Activated CD4-positive, alpha-beta T cell treated with anti-CD3 and anti-CD28 coated beads, Interleukin-2, amount 50 U/mL, for 16 hours (primary cell): ENCODE measurements around the gene BCR.
"Not testable (repeated sequence)": the region's sequence is repeated elsewhere in the genome, so short reads cannot be mapped to it uniquely, and the experiment has no call there.

Experiments
- DNase-seq: peaks from one replicate; pipeline ENCODE4 v3.0.0-alpha.2; 2020

Gene BCR

DNA sequence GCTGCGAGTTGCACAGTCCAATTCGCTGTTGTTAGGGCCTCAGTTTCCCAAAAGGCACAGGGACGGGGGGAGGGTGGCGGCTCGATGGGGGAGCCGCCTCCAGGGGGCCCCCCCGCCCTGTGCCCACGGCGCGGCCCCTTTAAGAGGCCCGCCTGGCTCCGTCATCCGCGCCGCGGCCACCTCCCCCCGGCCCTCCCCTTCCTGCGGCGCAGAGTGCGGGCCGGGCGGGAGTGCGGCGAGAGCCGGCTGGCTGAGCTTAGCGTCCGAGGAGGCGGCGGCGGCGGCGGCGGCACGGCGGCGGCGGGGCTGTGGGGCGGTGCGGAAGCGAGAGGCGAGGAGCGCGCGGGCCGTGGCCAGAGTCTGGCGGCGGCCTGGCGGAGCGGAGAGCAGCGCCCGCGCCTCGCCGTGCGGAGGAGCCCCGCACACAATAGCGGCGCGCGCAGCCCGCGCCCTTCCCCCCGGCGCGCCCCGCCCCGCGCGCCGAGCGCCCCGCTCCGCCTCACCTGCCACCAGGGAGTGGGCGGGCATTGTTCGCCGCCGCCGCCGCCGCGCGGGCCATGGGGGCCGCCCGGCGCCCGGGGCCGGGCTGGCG is at the start of gene BCR:
Gene BCR, plus strand, starts transcription at position 209 of the 592 bp plus-strand sequence. CDS start 452 bp downstream, outside the sequence.
- DNase-seq: peak; percentile 58

DNA sequence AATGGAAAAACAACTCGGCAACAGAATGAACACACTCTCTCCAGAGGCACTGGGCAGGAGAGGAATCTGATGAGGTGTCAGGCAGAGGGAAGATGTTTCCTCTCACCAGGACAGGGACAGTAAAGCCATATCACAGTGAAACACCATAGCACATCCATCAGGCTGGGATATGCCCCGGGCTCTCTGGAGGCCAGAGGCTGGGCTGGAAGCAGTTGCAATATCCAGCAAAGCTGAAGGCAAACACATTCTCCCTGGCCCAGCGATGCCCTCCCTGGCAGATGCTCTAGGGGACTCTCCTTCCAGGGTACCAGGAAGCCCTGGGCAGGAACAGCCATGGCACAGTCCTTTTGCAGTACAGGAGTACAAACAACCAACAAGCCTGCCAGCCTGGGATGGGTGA is 49.6 kb upstream of the BCR start:
- no peak for DNase-seq

DNA sequence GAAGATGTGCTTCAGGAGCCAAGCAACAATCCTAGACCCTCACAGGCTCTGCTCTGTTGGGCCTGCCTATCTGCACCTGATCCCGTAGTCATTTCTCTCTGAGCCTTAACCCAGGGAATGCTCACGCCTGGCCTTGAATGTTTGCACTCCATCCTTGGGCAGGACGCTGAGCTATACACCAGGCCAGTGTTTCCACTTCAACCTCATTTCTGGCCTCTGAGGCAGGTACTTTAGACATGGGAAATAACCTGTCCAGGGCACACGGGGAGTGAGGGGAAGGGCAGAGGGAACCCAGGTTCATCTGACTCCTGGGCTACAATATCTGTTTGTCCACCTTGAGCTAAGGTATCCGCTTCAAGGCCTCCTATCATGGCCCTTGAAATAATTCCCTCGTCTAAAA is 48.4 kb upstream of the BCR start:
- DNase-seq: no peak

DNA sequence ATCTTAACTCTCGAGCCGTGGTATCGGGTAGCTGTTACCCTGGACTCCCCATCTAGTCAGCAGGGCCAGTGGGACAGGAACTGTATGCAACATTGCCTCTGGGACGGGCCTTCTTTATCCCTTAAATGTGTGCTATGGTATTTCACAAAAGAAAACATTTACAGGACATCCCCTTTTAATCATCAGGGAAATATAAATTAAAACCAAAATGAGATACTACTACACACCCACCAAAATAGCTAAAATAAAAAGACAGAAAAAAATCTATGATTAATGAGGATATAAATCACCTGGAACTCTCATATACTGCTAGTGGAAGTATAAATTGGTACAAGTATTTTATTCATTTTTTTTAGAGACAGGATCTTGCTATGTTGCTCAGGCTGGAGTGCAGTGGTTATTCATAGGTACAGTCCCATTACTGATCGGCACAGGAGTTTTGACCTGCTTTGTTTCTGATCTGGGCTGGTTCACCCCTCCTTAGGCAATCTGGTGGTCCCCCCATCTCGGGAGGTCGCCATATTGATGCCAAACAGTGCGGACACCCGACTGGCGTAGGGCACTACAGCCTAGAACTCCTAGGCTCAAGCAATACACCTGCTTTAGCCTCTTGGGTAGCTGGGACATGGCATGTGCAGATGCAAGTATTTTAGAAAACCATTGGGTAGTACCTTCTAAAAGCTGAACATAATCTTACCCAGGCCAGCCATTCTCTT is 47.8 kb upstream of the BCR start:
- no peak for DNase-seq

DNA sequence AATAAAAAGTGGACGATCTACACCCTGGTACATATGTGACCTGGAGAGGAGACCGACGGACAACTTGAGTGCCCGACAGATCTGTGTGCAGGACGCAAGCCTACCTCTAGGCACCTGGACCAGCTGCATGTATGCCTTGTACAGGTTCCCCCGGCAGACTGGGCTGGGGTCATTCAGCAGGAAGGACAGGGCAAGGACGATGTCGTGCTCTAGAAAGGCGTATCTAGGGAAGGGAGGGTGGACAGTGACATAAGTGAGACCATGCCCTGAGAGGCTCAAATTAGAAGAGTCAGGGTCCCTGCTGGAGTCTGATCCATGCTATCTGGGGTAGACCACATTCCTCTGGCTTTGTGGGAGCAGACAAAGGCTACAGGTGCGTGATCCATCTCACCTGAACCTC is 46.4 kb upstream of the BCR start:
- DNase-seq: no peak

DNA sequence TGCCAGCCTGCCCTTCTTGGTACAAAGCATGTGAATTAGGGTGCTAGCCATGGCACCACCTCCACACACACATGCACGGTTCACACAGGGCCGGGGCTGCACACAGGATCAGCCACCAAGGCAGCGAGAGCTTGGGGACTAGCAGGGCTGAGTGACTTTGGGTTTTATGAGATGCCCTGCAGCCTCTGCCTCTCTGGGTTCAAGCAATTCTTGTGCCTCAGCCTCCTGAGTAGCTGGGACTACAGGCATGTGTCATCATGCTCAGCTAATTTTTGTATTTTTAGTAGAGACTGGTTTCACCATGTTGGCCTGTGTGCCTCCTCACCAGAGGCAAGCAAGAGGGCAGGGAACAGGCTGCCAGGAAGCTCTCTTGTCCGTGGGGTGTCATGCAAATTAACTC is 43.3 kb upstream of the BCR start:
- not testable (repeated sequence) for DNase-seq

DNA sequence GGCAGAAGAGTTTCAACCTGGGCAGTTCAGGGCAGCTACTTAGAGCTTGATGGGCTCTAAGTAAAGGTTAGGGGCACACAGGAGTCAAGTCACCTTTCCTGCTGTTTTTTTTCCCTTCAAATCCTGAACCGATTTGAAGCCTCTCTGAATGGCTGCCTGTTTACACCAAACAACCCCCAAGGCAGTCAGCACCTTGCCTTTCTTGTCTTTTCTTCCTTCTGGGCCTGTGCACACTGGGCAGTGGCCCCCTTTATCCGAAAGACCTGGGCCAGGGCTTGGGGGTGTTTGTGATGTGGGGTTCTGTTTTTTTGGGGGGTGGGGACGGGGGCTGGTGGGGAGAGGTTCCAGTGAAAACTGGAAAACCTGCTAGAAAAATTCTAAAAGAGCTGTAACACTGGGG is 42.8 kb upstream of the BCR start:
- no peak for DNase-seq

DNA sequence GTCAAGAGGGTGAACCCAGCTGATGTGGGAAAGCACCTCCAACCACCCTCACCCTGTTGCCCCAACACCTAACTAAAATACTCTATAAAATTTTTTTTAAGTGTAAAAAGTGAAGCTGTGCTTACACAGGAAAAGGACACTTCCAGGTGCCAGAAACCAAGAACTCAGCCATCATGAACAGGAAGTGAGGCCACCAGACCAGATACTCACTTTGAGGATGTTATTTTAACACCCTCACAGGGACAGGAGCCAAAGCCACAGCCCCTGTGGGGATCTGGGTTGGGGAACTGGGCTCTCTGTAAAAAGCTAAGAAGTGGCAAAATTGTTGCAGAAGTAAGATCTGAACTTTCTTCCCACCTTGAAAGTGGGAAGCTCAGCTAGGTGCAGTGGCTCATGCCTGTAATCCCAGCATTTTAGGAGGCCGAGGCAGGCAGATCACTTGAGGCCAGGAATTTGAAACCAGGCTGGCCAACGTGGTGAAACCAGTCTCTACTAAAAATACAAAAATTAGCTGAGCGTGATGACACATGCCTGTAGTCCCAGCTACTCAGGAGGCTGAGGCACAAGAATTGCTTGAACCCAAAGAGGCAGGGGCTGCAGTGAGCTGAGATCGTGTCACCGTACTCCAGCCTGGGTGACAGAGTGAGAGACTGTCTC is 42.3 kb upstream of the BCR start:
- DNase-seq: peak; percentile 55

DNA sequence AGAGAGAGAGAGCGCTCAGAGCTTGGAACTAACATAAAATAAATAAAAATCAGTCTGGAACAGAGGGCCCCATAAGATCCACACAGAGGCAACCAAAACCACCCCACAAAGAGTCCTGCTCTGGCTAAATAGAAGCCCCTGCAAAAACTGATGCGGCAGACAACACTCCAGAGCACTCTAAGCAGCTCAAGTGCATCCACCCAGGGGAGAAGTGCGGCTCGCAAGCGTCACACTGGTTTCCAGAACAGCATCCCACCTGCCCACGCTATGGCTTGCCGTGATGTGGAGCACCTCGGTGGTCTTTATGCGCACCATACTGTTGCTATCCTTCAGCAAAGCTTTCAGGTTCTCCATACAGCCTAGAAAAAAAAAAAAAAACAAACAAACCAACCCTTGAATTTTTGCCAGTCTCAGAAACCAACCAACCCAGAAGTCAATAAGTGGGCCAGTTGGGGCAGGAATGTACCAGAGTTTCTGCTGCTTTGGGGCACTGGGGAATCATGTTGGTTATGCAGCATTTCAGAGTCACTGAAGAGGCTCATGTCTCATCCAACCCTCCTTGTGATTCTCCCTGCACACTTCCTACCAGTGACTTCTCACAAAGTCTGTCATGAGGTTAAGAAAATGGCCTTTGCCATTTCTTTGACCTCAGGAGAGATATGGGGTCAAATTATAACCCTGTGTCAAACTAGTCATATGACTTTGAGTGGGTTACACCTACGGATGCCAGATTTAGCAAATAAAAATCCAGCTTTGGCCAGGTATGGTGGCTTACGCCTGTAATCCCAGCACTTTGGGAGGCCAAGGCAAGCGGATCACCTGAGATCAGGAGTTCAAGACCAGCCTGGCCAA is 41.5 kb upstream of the BCR start:
- DNase-seq: no peak

DNA sequence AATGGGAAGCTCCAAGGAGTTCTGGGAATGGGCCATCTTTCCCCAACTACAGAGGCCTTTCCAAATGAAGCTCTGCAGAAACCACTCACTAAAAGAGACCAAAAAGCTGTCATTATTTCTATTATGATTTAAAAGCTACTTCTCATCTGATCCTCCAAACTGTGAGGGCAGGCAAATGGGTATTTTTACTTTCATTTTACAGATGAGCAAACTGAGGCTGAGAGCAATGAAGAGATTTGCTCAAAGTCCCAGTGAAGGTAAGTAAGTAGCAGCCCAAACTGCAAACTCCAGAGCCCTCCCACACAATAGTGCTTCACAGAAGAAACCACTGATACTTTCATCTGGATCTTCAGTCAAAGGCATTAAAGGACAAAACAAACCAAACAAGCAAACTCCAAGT is 39.9 kb upstream of the BCR start:
- DNase-seq: no peak

DNA sequence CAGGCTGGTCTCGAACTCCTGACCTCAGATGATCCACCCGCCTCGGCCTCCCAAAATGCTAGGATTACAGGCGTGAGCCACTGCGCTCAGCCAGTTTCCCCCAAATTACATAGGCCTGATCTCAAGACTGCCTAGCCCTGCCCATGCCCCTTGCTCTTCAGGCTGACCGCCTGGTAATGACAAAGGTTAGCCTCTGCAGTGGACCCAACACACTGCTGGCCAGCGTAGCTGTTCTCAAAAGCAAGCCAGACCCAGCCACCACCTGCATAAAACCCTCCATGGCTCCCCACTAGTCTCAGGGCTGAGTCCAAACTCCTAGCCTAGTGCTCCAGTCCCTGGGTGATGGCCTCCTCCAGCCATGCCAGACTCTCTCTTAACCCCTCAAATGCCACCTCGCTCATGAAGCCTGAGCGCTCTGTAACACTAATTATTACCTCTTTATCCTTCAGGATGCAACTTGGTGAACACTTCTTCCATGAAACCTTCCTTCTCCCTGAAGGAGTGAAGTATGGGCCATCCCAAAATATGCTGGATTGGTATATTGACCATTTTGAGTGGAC is 37.7 kb upstream of the BCR start:
- no peak for DNase-seq

DNA sequence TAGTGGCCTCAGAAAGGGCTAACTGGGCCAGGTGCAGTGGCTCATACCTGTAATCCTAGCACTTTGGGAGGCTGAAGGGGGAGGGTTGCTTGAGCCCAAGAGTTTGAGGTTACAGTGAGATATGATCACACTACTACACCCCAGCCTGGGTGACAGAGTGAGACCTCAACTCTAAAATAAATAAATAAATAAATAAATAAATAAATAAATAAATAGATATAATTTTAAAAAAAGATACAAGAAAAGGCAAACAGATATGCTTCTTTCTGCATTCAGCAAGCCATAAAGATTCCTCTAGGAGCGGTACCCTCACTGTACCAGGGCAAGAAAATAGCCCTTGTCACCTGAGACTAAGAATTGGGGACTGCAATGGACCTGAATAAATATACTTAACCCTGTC is 37.2 kb upstream of the BCR start:
- DNase-seq: no peak

DNA sequence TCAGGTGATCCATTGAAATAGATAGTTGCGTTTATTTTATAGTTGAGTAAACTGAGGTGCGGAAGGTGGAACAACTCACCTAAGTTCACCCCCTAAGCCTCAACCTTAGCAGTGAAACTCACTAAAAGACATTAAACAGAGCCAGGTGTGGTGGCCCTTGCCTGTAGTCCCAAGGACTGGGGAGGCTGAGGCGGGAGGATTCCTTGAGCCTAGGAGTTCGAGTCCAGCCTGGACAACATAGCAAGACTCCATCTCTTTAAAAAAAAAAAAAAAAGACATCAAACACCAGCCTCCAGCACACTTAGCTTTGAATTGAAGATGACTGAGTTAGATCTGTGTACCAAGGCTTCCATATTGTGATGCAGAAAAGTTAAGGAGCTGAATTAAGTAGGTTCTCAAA is 35.9 kb upstream of the BCR start:
- no peak for DNase-seq

DNA sequence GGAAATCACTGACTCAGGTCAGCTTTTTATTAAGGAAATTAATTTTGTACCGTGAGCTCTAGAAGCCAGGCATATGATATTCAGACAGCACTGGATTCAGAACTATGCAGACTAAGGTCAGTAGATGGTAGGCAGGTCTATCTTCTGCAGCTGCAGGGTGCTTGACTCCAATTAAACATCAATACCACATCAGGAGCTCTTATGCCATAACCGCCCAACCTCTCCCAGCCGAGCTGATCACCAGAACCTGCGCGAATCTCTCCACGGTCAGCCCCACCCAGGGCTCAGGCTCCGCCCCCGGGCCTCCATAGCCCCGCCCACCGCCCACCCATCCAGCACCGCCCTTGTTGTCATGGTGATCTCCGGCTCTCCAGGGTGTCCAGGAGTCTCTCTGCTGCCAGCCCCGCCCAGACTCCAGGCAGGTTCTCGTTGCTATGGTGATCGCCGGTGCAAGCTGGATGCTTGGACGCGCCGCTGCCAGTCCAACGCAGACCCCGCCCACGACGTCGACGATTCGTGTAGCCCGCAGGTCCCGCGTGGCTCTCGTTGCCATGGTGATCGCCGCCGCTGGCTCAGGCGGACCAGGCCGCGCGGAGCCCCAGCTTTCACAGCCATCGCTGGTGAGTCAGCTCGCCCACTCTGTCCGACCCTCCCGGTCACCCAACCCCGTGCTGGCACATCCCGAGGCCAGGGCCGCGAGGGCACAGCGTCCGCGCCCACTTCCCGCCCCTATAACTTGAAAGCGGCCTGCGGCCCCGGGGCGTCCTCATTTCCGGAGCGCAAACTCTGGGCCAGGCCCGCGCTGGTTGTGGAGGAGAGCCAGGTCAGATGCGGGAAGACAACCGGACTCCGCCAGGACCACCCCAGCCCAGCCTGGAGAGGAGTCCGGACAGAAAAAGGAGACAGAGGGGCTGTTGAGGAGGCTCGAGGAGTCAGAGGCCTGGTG is 35.1 kb upstream of the BCR start, which contains the start of gene RAB36:
Gene RAB36, plus strand, starts transcription at position 546 of the 946 bp plus-strand sequence. CDS start 1,140 bp downstream, outside the sequence.
- DNase-seq: peak; percentile 91

DNA sequence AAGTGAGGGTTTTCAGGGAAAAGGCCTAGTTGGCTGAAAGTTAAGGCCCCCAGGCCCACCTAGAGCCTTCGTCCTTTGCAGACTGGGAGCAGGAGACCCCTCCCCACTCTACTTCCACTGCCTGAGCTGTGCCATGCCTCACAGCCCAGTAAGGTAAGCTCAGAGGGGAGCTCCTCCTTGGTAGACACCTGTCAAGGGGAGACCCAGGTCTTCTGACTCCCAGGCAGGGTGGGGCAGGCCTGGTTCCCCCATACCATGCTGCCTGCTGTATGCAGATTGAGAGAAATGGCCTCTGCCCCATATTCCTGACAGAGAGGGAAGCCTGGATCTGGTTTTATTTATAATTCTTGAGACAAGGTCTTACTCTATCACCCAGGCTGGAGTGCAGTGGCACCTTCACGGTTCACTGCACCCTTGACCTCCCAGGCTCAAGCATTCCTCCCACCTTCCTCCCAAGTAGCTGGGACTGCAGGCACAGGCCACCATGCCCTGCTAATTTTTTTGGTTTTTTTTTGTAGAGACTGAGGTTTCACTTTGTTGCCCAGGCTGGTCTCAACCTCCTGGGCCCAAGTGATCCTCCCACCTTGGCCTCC is 34.3 kb upstream of the BCR start:
- DNase-seq: no peak

DNA sequence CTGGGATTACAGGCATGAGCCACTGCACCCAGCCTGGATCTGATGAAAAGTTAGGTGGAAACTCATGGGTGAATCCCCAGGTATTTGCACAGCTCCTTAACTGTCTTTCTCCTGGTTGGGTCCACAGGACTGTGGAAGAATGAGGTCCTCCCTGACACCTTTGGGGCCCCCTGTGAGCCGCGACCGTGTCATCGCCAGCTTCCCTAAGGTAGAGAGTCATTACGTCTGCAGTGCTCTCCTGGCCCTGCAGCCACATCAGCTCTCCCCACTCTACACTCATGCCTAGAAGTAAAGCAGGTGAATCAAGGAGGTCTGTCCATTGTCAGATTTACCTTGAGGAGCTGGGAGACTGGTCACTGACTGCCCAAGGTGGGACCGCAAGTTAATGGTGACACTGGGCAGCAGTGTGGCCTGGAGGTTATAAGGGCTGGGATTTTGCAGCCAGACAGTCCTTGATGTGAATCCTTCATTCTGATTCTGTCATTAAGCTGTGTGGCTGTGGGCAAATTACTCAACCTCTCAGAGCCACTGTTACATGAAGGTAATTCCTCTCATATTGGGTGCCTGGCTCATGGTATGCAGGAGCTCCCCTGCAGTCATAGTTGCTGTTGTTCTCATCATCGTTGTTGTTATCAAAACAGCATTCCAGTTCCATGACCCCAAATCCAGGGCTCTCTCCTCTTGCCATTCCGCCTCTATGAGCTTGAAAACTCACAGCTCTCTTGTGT is 33.7 kb upstream of the BCR start:
- no peak for DNase-seq

DNA sequence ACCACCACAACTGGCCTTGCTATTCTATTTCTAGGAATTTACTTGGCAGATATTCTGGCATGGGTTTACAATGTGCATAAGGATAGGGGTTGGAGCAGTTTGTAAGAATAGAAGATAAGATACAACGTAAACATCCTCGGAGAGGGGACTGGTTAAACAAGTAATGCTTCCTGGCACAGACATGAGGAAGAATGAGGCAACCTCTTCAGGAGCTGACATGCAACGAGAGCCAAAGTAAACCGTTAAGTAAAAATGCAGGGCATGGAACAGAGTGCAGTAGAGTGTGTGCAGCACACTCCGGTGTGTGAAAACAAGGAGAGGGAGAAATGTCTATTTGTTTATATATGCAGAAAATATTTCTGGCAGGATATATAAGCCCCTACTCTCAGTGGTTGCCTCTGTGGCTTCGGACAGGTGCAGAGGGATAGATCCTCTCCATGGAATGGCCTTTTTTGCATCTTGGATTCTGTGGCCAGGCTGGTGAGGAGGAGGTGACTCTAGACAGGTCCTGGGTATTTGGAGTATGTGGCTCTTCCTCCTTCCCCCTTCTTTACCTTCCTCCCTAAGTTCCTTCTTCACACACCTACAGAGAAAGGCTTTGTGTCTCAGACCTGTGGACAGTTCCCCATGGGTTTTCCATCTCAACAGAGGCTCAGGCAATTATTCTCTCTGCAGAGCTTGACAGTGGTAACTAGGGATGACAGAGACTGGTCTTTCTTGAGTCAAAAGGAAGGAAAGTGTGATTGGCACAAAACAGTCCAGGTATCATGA is 32.5 kb upstream of the BCR start:
- no peak for DNase-seq

DNA sequence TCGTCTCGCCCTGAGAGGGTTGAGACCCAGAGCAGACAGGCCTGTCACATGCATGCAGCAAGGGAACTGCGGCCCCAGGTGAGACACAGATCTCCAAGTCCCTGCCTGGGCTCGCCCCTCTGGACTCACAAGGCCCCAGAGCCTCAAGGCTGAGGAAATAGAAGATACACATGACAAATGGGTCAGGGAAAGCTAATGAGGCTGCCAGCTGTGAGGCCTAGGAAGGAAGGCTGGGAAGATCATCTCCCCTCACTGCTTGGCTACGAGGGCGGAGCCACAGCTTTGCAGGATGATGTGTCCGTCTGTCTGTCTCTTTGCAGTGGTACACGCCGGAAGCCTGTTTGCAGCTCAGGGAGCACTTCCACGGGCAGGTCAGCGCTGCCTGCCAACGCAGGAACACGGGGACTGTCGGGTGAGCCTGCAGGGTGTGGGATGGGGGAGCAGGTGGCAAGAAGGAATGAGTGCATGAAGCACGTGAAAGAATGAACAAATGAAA is 30.5 kb upstream of the BCR start:
- no peak for DNase-seq

DNA sequence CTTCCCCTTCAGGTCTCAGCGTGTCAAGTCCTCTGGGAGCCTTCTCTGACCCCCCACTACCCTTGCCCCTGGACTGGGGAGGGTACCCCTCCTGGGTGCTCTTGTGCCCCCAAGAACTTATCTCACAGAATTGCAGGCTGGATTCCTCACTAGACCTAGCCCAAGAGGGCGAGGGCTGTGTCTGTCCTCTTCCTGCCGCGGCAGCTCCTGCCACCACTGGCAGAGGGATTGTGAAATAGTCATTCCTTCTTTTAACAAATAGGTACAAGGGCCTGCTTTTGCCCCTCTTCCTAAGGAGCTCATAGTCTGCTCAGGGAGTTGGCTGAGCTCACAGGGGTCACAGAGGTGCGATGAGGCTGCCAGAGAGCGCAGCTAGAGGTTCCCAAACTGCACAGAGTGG is 29.5 kb upstream of the BCR start:
- DNase-seq: no peak

DNA sequence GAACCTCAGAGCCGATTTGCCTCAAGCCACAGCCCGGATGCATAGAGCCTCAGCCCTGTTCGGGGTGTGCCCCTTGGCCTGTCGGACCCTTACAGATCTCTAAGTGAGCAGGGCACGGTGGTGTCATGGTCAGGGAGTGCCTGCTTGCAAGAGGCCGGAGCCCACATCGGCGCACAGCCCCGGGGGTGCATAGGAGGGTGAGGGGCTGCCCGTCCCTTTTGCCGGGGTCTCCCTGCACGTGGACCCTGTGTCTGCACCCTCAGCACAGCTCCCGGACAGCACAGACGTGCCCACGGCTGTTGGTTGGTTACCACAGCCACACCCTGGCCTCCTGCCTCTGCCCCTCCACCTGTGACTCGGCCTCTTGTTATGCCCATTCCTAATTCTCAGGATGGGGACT is 28.5 kb upstream of the BCR start:
- no peak for DNase-seq
